Vagina (tissue), 2 donors: ENCODE data around the gene MAML2.

ENCODE experiments used
- POLR2A ChIP-seq, 2 donors: fragments of 450-650 bp; IDR thresholded peaks; one replicate each; pipeline ENCODE4 v1.6.1; 2017; ENCODE audit warnings: antibody characterized with exemption in 2 of 2, mild to moderate bottlenecking in 2 of 2, moderate library complexity in 2 of 2
- TF ChIP-seq, protein P1 (sequence below), 3 experiments: fragments of 450-650 bp in 2 of 3; fragments of 200-600 bp in 1 of 3; sonication (generic) in 1 of 3; IDR thresholded peaks; one replicate each; pipeline ENCODE4 v1.5.1; 2017 to 2019; ENCODE audit warnings: antibody characterized with exemption in 3 of 3, mild to moderate bottlenecking in 2 of 3, moderate library complexity in 2 of 3

DNA sequence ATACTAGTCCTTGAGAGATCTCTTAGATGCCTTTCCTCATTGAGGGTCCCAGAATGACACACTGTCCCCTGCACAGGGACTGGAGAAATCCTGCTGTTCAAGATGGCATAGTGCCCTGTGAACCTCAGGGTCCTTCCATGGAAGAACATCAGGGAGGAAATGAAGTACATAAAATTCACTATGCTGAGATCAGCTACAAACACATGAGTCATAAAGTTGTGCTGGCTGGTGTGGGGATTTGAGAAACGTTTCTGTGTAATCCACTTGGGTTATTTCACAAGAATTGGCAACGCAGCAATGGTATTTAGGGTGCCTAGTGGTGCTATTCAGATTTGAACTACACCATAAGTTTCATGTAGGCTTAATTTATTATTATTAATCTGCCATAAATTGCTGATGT is 174.4 kb downstream of the MAML2 start:
- no peak for TF ChIP-seq POLR2A (IDR thresholded peaks at IDR 0.05)
- TF ChIP-seq, protein P1, sequence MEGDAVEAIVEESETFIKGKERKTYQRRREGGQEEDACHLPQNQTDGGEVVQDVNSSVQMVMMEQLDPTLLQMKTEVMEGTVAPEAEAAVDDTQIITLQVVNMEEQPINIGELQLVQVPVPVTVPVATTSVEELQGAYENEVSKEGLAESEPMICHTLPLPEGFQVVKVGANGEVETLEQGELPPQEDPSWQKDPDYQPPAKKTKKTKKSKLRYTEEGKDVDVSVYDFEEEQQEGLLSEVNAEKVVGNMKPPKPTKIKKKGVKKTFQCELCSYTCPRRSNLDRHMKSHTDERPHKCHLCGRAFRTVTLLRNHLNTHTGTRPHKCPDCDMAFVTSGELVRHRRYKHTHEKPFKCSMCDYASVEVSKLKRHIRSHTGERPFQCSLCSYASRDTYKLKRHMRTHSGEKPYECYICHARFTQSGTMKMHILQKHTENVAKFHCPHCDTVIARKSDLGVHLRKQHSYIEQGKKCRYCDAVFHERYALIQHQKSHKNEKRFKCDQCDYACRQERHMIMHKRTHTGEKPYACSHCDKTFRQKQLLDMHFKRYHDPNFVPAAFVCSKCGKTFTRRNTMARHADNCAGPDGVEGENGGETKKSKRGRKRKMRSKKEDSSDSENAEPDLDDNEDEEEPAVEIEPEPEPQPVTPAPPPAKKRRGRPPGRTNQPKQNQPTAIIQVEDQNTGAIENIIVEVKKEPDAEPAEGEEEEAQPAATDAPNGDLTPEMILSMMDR (IDR thresholded peaks at IDR 0.05), result no peak
